Measurements from ENCODE around the gene GXYLT2.

GXYLT2 gene

DNA sequence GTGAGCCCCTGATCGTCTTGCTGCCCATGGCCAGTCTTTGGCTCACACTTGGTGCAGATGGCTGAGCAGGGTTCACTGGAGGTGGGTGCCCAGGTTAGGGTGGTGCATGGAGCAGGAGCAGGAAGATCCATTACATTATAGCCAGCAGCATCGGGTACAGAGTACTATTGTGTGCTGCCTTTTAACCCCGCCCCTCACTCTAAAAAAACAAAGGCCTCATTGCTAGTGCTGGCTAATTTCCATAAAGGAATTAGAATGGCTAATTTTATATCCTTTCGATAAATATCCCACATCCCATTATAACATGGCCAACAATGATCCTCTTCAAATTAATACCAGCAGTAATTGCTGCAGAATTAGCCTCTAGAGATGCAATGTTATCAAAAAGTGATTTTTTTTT lies 63.0 kb downstream of the GXYLT2 start:
- TF ChIP-seq, protein P1, sequence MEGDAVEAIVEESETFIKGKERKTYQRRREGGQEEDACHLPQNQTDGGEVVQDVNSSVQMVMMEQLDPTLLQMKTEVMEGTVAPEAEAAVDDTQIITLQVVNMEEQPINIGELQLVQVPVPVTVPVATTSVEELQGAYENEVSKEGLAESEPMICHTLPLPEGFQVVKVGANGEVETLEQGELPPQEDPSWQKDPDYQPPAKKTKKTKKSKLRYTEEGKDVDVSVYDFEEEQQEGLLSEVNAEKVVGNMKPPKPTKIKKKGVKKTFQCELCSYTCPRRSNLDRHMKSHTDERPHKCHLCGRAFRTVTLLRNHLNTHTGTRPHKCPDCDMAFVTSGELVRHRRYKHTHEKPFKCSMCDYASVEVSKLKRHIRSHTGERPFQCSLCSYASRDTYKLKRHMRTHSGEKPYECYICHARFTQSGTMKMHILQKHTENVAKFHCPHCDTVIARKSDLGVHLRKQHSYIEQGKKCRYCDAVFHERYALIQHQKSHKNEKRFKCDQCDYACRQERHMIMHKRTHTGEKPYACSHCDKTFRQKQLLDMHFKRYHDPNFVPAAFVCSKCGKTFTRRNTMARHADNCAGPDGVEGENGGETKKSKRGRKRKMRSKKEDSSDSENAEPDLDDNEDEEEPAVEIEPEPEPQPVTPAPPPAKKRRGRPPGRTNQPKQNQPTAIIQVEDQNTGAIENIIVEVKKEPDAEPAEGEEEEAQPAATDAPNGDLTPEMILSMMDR (IDR thresholded peaks at IDR 0.05; ENCODE audit: control extremely low read depth, extremely low read depth, low read depth, missing control alignments): no peak
- POLR2A ChIA-PET: no interaction called here
- DNase-seq (ENCODE audit: extremely low spot score): no peak
- CTCF ChIA-PET: interaction anchor here (0.8 kb wide), 1 partner anchor 11 kb away, joined by 3 read pairs; no protein-coding TSS in a partner anchor

DNA sequence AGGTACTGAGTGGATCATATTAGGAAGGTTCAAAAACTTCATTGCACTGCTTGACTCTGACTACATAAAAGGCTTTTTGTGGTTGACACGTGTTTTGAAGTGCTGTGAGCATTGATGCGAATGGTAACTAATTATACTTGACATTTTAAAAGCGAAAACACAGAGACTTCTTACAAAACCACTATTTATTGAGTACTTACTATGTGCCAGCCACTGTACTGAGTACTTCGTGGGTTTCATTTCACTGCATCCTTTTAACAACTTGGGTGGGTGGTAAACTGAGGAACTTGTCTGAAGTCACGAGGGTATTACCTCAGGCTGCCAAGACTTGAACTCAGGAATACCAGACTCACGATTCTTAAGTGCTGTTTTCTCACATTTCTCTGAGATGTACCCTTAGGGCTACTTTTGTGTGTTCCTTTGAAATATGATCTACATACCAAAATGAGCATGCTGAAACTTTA lies 63.4 kb downstream of the GXYLT2 start:
- peak; percentile 24 for DNase-seq (ENCODE audit: extremely low spot score)
- POLR2A ChIA-PET: no interaction called here
- TF ChIP-seq, protein P1 (IDR thresholded peaks at IDR 0.05; ENCODE audit: control extremely low read depth, extremely low read depth, low read depth, missing control alignments): no peak
- CTCF ChIA-PET: interaction anchor here (0.6 kb wide), 1 partner anchor 1881 kb away, joined by 3 read pairs; no protein-coding TSS in a partner anchor

DNA sequence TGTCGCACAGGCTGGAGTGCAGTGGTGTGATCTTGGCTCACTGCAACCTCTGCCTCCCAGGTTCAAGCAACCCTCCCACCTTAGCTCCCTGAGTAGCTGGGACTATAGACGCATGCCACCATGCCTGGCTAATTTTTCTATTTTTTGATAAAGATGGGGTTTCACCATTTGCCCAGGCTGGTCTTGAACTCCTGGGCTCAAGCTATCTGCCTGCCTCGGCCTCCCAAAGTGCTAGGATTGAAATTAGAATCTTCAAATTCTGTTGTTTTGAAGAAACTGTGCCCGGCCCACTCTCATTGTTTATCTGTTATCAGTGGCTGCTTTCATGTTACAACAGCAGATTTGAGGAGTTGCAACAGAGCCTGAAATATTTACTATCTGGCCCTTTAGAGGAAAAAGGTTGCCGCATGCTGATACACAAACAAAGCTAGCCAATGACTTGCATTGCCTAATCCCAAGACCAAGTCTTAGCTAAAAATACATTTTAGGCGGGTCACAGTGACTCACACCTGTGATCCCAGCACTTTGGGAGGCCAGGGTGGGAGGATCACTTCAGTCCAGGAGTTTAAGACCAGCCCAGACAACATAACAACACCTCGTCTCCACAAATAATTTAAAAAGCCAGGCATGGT lies 65.6 kb downstream of the GXYLT2 start:
- DNase-seq (ENCODE audit: extremely low spot score): no peak
- POLR2A ChIA-PET: interaction anchor here (0.6 kb wide), 1 partner anchor 18 kb away, joined by 3 read pairs; no protein-coding TSS in a partner anchor
- CTCF ChIA-PET: interaction anchor here (1.0 to 1.2 kb wide), 4 partner anchors 9 to 103 kb away, joined by 3 to 5 read pairs (median 4); no protein-coding TSS in a partner anchor
- TF ChIP-seq, protein P1 (IDR thresholded peaks at IDR 0.05; ENCODE audit: control extremely low read depth, extremely low read depth, low read depth, missing control alignments): no peak

DNA sequence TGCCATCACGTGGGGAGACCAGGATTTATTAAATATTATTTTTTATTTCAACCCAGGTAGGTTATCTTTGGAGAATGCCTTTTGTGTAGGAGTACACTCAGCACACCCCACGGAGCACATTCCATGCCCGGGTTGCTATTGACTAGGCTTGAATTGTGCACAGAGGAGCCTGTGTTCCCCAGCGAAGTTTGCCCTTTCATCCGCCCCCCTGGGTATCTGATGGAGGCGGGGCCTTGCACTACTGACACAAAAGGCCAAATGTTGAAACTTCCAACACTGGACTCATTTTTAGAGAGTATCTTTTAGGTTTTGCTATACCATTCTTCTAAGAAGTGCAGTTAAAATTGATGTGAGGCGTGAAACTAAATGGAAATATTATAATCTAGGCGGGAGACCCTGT lies 69.5 kb downstream of the GXYLT2 start:
- ChIA-PET POLR2A (no interaction called here), CTCF (no interaction called here)
- no peak for DNase-seq (ENCODE audit: extremely low spot score)
- TF ChIP-seq, protein P1 (IDR thresholded peaks at IDR 0.05; ENCODE audit: control extremely low read depth, extremely low read depth, low read depth, missing control alignments): no peak

DNA sequence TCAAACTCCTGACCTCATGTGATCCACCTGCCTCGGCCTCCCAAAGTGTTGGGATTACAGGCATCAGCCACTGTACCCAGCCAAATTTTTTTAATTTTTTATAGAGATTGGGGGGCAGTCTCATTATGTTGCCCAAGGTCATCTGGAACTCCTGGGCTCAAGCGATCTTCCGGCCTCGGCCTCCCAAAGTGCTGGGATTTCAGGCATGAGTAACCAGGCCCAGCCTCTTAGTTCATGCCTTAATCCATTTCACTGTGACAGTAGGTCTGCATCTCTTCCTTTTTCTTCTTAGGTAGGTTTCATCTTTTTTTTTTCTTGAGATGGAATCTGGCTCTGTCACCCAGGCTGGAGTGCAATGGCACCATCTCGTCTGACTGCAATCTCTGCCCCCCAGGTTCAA lies 71.5 kb downstream of the GXYLT2 start:
- TF ChIP-seq, protein P1 (IDR thresholded peaks at IDR 0.05; ENCODE audit: control extremely low read depth, extremely low read depth, low read depth, missing control alignments): no peak
- ChIA-PET CTCF (interaction anchor here (1.4 to 1.6 kb wide), 2 partner anchors 19 to 82 kb away, joined by 3 read pairs; no protein-coding TSS in a partner anchor), POLR2A (no interaction called here)
- no peak for DNase-seq (ENCODE audit: extremely low spot score)

DNA sequence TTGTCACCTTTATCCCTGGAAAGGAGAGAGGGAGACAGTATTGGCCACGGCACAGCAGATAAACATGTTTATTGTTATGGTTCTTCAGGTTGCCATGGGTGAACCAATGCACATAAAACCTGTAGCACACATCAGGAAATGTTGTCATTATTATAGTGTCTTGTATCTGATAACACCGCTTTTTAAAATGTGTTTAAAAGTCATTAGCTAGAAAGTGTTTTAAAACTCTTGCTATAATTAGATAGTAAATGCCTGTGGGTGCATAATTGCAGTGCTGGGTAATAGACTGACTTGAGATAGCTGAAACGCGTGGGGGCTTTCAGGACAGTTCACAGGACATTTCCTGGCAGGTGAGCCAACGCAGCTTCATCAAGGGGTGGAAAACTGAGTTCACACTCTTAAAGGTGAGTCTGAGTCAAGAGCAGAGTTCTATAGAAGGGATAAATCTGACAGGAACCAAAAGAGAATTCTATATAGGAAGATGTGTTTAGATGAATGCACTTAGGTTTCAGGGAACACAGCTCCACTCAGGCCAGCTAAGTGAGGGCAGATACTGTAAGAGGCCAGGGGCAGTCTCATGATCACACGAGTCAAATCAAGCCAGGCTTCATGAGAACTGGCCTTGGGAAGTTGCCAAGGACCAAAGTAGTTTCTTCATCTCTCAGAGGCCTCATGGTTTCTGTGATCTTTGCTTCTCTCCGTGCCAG lies 73.1 kb downstream of the GXYLT2 start:
- CTCF ChIA-PET: interaction anchor here (1.0 to 1.4 kb wide), 3 partner anchors 14 to 80 kb away, joined by 3 to 5 read pairs (median 3); no protein-coding TSS in a partner anchor
- POLR2A ChIA-PET: no interaction called here
- DNase-seq (ENCODE audit: extremely low spot score): no peak
- TF ChIP-seq, protein P1 (IDR thresholded peaks at IDR 0.05; ENCODE audit: control extremely low read depth, extremely low read depth, low read depth, missing control alignments): no peak
